ENCODE data around the gene CTSW. TPM values are rescaled to one million over a fixed set of nuclear protein-coding genes. Genes with fewer than 3 reads are reported as not detected.

The CTSW gene
- total and polyA plus RNA-seq, 2 of the 4 experiments (the other 2 are of a cell fraction), result 0.07 to 0.18 TPM

DNA sequence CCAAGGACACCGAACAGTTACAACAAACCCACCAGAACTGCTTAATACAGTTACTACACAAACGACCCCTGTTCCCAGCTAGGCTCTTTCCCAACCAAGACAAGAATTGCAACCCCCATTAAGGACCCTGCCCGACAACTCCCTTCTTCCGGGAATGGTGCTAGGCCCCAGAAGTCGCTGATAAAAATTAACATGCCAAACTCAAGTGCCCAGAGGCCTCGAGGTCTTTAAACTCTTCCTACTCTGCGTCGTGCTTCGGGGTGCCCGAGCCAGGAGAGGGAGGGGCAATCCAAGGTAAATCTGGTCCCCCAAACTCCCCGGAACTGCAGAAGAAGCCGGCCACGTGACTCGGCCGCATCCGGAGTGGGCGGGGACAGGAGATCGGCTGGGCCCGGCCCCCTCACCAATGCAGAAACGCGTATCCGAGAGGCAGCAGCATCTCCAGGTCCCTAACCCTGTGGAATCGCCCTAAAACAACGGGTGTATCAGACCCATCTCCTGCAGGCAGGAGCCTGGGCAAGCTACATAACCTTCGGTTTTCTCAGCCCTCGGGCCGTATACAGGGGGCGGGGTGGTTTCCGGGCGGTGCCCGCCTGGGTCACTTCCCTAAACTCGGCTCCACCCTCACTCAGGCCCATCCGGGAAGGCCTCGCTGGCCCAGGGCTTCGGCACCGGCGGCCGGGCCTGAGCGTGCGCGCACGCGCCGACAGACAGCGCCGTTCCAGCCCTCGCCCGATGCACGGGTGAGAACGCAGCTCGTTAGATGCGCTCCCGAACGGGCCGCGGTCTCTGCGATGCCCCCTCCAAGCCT is 22.7 kb upstream of the CTSW start:
- Histone ChIP-seq H3K23ac (ENCODE audit: low read depth, low read length) (peak overlapping the region; percentile 90), H3K9ac (ENCODE audit: low read depth, low read length) (peak overlapping the region; percentile 77), H2AK5ac (ENCODE audit: low read depth, low read length) (peak overlapping the region; percentile 81; the same call in 1 of the 2 replicates), H3K27ac (ENCODE audit: insufficient read depth, low read length) (peak overlapping the region; percentile 93), H4K91ac (ENCODE audit: insufficient read depth, low read depth, low read length) (peak overlapping the region; percentile 80; the same call in 1 of the 2 replicates), H2BK5ac (ENCODE audit: low read depth, low read length, poor library complexity, severe bottlenecking) (peak overlapping the region; percentile 81), H3K4me2 (ENCODE audit: low read depth, low read length) (peak overlapping the region; percentile 81), H3K9me1 (ENCODE audit: insufficient read depth, low read length) (peaks cover 33% of the 10 kb centered on the region), H3K4me1 (ENCODE audit: control insufficient read depth, insufficient read depth, low read length) (peaks cover 11% of the 10 kb centered on the region), H3K79me1 (ENCODE audit: low read depth in 1 of 2, low read length in 2 of 2) (peaks cover 25 to 70% of the 10 kb centered on the region in 2 experiments), H3K56ac (ENCODE audit: extremely low read depth, insufficient read depth, low read length) (peak overlapping the region; percentile 29), H3K14ac (replicated peaks; ENCODE audit: low read depth, low read length) (peak overlapping the region; percentile 93), H2AFZ (replicated peaks; ENCODE audit: low read length, poor library complexity) (peak overlapping the region; percentile 51), H3K36me3 (ENCODE audit: control insufficient read depth, insufficient read depth, low read length) (peaks cover 51% of the 10 kb centered on the region), H4K8ac (ENCODE audit: low read depth in 2 of 2, low read length in 2 of 2) (peak overlapping the region in 1 of 2 experiments; percentile 46; a peak in 1 of 4 replicates), H2BK15ac (ENCODE audit: low read depth, low read length) (no peak overlapping the region), H2BK20ac (ENCODE audit: low read depth, low read length) (no peak overlapping the region), H3K4ac (ENCODE audit: low read depth, low read length) (peak overlapping the region; percentile 89), H2AK9ac (replicated peaks; ENCODE audit: low read depth, low read length, poor library complexity) (peak overlapping the region; percentile 100), H3K4me3 (ENCODE audit: insufficient read depth, low read depth, low read length) (peak overlapping the region; percentile 89), H3K27me3 (ENCODE audit: control insufficient read depth, insufficient read depth, low read length) (no peaks in the 10 kb centered on the region), H4K20me1 (ENCODE audit: insufficient read depth, low read length) (peaks cover 64% of the 10 kb centered on the region), H4K5ac (ENCODE audit: low read depth, low read length) (peak overlapping the region; percentile 45), H2BK120ac (ENCODE audit: low read depth, low read length) (no peak overlapping the region), H3K18ac (ENCODE audit: low read depth, low read length) (peak overlapping the region; percentile 19; the same call in 1 of the 2 replicates), H3K9me3 (ENCODE audit: control insufficient read depth, insufficient read depth, low read length) (no peaks in the 10 kb centered on the region)
- WGBS, 2 experiments (ENCODE audit: extremely low coverage in 2 of 2, insufficient read length in 1 of 2), result 0% methylated on average over 28 of the region's 57 CpGs; no CpG with 5 or more reads in 1 of the 2 experiments
- peak; percentile 3 for ATAC-seq (ENCODE audit: low read depth)
- no TSS peak for BruUV-seq (replicated peaks)
- dilution Hi-C loops (cut with HindIII; ENCODE audit: low sequenced_read_pairs, unreplicated experiment) (no loop called here), intact Hi-C loops (cut with micrococcal nuclease) (loop anchor here (1.0 kb wide), 1 partner anchor 31 kb away; the partner anchor contains the start of gene FIBP), in situ Hi-C loops (cut with MboI; ENCODE audit: low sequenced_read_pairs) (no loop called here)
- ChIA-PET POLR2A (ENCODE audit: unreplicated experiment) (no interaction called here), CTCF (no interaction called here)
- peak; percentile 52 for DNase-seq
- TF ChIP-seq FOS (IDR thresholded peaks at IDR 0.05; ENCODE audit: low read depth, low read length) (no peak), POLR2A (IDR thresholded peaks at IDR 0.05; ENCODE audit: low read depth, low read length) (no peak), MAFK (IDR thresholded peaks at IDR 0.05; ENCODE audit: low read depth, low read length) (no peak), CEBPB (IDR thresholded peaks at IDR 0.05; ENCODE audit: low read depth, low read length) (no peak), MAZ (IDR thresholded peaks at IDR 0.05; ENCODE audit: borderline replicate concordance, low read depth, low read length) (0 out of 2 replicates have a peak, but pooled peaks have one; percentile 55), NFE2L2 (IDR thresholded peaks at IDR 0.05; ENCODE audit: low read depth, low read length) (no peak), BHLHE40 (IDR thresholded peaks at IDR 0.05; ENCODE audit: low read depth, low read length) (no peak), RAD21 (IDR thresholded peaks at IDR 0.05; ENCODE audit: low read length) (0 out of 2 replicates have a peak, but pooled peaks have one; percentile 5), CHD1 (IDR thresholded peaks at IDR 0.05; ENCODE audit: low read depth, low read length) (0 out of 2 replicates have a peak, but pooled peaks have one; percentile 60), SMC3 (IDR thresholded peaks at IDR 0.05; ENCODE audit: low read depth, low read length) (no peak), RCOR1 (IDR thresholded peaks at IDR 0.05; ENCODE audit: insufficient replicate concordance, low read length) (no peak), RFX5 (IDR thresholded peaks at IDR 0.05; ENCODE audit: low read depth, low read length) (no peak)
- TF ChIP-seq, protein P1, sequence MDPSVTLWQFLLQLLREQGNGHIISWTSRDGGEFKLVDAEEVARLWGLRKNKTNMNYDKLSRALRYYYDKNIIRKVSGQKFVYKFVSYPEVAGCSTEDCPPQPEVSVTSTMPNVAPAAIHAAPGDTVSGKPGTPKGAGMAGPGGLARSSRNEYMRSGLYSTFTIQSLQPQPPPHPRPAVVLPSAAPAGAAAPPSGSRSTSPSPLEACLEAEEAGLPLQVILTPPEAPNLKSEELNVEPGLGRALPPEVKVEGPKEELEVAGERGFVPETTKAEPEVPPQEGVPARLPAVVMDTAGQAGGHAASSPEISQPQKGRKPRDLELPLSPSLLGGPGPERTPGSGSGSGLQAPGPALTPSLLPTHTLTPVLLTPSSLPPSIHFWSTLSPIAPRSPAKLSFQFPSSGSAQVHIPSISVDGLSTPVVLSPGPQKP (IDR thresholded peaks at IDR 0.05; ENCODE audit: borderline replicate concordance, low read depth, low read length), result no peak
- TF ChIP-seq, protein P2, sequence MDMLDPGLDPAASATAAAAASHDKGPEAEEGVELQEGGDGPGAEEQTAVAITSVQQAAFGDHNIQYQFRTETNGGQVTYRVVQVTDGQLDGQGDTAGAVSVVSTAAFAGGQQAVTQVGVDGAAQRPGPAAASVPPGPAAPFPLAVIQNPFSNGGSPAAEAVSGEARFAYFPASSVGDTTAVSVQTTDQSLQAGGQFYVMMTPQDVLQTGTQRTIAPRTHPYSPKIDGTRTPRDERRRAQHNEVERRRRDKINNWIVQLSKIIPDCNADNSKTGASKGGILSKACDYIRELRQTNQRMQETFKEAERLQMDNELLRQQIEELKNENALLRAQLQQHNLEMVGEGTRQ (IDR thresholded peaks at IDR 0.05; ENCODE audit: low read depth, low read length), result peak; percentile 91

Measured in IMR-90 (cell line).